Subcutaneous adipose tissue (tissue), 4 donors: Measurements from ENCODE around the gene CHMP3. TPM values are rescaled to one million over a fixed set of nuclear protein-coding genes. Genes with fewer than 3 reads are reported as not detected.

Experiments
- total RNA-seq, 4 donors: library from RNA; depleted of rRNA; stranded (reverse); fragments of >200 nt; gene quantifications; one replicate each; pipeline ENCODE4 v1.1.0, GENCODE V29; 2016
- TF ChIP-seq, protein P1 (sequence below): fragments of 450-650 bp; IDR thresholded peaks from one replicate; pipeline ENCODE4 v1.5.1; 2016; ENCODE audit warnings: low read depth, mild to moderate bottlenecking, control low read depth, antibody characterized with exemption, moderate library complexity

The CHMP3 gene
- total RNA-seq, 4 donors from 2014 or later: 103 to 228 (median 130) TPM

GRCh38 chr2:86477349-86477748 is 85.9 kb downstream of the CHMP3 start:
- TF ChIP-seq, protein P1, sequence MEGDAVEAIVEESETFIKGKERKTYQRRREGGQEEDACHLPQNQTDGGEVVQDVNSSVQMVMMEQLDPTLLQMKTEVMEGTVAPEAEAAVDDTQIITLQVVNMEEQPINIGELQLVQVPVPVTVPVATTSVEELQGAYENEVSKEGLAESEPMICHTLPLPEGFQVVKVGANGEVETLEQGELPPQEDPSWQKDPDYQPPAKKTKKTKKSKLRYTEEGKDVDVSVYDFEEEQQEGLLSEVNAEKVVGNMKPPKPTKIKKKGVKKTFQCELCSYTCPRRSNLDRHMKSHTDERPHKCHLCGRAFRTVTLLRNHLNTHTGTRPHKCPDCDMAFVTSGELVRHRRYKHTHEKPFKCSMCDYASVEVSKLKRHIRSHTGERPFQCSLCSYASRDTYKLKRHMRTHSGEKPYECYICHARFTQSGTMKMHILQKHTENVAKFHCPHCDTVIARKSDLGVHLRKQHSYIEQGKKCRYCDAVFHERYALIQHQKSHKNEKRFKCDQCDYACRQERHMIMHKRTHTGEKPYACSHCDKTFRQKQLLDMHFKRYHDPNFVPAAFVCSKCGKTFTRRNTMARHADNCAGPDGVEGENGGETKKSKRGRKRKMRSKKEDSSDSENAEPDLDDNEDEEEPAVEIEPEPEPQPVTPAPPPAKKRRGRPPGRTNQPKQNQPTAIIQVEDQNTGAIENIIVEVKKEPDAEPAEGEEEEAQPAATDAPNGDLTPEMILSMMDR: no peak

DNA sequence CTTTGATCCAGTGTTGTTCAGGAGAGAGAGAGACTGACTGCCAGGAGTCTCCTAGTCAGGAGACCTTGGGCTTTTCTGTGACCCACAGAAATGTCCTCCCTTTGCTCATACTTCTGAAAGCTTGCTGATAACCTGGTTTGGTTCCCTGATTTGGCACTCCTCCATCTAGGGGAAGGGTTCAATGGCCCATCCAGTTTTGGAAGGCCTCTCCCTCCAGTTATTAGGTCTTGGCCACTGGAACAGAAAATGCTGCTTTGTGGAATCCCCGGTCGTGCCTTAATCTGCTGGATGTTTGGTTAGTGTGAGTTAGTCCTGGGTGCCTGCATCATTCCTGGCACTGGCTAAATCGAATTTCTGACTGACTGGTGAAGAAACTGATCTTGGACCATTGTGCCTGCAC is 86.3 kb downstream of the CHMP3 start:
- TF ChIP-seq, protein P1: no peak

DNA sequence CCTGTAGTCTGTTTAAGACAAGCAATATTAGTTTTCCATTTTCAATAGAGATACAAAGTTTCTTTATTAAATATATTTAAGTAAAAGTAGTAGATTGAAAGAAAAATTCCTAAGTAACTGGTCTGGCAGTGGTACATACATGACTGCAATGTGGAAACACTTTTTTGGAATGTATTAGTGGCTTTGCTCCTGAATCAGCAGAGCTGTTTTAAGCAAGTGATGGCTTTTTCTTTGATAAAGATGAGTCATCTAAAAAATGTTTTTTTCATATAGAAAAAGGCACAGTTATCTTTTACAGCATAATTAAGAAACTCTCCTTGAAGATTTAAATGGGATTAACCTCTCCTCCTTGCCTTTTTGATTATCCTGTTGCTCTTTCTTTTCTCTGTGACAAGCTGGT is 87.2 kb downstream of the CHMP3 start:
- TF ChIP-seq, protein P1: no peak

DNA sequence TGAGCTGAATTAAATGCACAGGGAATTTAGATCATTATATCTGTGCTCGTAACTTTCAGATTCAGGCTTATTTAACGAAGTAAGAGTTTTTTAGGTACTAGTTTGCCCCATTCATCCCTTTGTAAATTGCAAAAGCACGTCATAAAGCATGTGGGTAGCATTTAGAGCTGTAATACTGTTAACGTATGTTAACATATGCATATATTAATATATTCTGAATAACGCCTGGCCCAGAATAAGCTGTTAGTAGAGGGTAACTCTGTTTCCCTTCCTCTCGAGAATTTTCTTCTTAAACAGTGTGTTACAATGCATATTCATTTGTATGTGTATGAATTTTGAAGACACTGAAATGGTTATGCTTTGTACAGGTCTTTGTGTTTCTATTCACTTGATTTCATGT is 91.6 kb downstream of the CHMP3 start:
- TF ChIP-seq, protein P1: no peak

- TF ChIP-seq, protein P1: no peak
These were observed 92.4 kb downstream of the CHMP3 start for GRCh38 chr2:86470890-86471289.

DNA sequence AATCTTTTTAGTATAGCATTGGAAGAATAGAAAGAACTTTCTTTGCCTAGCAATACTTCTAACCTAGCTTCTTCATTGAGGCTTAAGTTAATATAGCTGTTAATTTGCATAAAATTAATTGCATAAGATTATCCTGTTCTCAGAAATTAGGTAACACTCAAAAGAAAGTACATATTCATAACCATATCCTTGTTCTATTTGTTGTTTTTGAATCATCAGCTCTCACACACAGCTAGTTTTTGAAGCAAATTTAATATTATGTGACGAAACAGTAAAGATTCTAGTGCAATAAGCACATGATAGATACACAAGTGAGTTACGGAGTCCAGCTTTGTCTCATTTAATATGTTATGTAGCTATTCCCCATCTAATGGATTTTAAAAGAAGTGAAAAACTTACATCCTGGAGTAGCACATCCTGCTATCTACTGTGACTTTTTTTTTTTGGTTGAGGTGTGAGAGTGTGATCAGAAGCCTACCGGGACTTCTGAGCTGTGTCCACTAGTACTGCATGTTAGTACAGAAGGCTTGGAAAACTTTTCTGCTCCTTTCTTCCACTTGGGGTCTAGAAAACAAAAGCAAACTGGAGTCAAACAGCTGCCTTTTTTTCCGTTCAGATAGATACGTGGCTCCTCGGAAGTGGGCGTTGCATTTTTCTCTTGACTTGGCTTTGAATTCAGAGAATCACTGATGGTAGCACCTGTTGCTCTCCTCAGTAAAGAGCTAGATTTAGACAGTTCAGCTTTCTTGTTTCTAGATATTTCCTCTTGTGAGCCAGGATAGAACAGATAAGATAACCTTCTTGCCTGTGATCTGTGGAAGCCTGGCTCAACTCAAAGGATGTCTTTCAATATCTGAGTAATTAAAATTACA is 94.8 kb downstream of the CHMP3 start:
- TF ChIP-seq, protein P1: no peak

- TF ChIP-seq, protein P1: no peak
These were observed 96.9 kb downstream of the CHMP3 start for GRCh38 chr2:86466306-86466705.
